ENCODE data around the gene ARMCX4. TPM values are rescaled to one million over a fixed set of nuclear protein-coding genes. Genes with fewer than 3 reads are reported as not detected.
"Not testable (repeated sequence)": the region's sequence is repeated elsewhere in the genome, so short reads cannot be mapped to it uniquely, and the experiment has no call there.

Gene ARMCX4
- total RNA-seq, 1 donor from 2014 or later, result 17.2 TPM

GRCh38 chrX:101483705-101484104 is 1.6 kb upstream of the ARMCX4 start:
- Histone ChIP-seq H3K9ac (ENCODE audit: low read depth in 1 of 3, low read length in 3 of 3) (no peak overlapping the region), H3K4me3 (ENCODE audit: low read length in 3 of 3) (no peak overlapping the region), H3K36me3 (ENCODE audit: control insufficient read depth in 3 of 3, insufficient read depth in 3 of 3, low read length in 3 of 3) (peaks cover 0 to 3% (median 2%) of the 10 kb centered on the region in 3 donors), H3K27me3 (ENCODE audit: control insufficient read depth in 3 of 3, insufficient read depth in 3 of 3, low read length in 3 of 3) (no peaks in the 10 kb centered on the region), H3K4me1 (ENCODE audit: control insufficient read depth in 3 of 3, insufficient read depth in 3 of 3, low read length in 3 of 3) (peaks cover 2 to 7% (median 3%) of the 10 kb centered on the region in 3 donors), H3K9me3 (ENCODE audit: control insufficient read depth in 3 of 3, low read length in 3 of 3) (no peaks in the 10 kb centered on the region), H3K27ac (ENCODE audit: low read depth, low read length) (peak overlapping the region; percentile 65)

GRCh38 chrX:101484135-101484534 is 1.1 kb upstream of the ARMCX4 start:
- Histone ChIP-seq H3K4me3 (ENCODE audit: low read length in 3 of 3) (no peak overlapping the region), H3K9me3 (ENCODE audit: control insufficient read depth in 3 of 3, low read length in 3 of 3) (no peaks in the 10 kb centered on the region), H3K4me1 (ENCODE audit: control insufficient read depth in 3 of 3, insufficient read depth in 3 of 3, low read length in 3 of 3) (peaks cover 2 to 7% (median 3%) of the 10 kb centered on the region in 3 donors), H3K27ac (ENCODE audit: low read depth, low read length) (peak overlapping the region; percentile 65), H3K9ac (ENCODE audit: low read depth in 1 of 3, low read length in 3 of 3) (no peak overlapping the region), H3K27me3 (ENCODE audit: control insufficient read depth in 3 of 3, insufficient read depth in 3 of 3, low read length in 3 of 3) (no peaks in the 10 kb centered on the region), H3K36me3 (ENCODE audit: control insufficient read depth in 3 of 3, insufficient read depth in 3 of 3, low read length in 3 of 3) (peaks cover 0 to 3% (median 2%) of the 10 kb centered on the region in 3 donors)

- Histone ChIP-seq H3K36me3 (ENCODE audit: control insufficient read depth in 3 of 3, insufficient read depth in 3 of 3, low read length in 3 of 3) (peaks cover 0 to 3% (median 2%) of the 10 kb centered on the region in 3 donors), H3K4me1 (ENCODE audit: control insufficient read depth in 3 of 3, insufficient read depth in 3 of 3, low read length in 3 of 3) (peaks cover 2 to 24% (median 8%) of the 10 kb centered on the region in 3 donors), H3K27ac (ENCODE audit: low read depth, low read length) (no peak overlapping the region), H3K9ac (ENCODE audit: low read depth in 1 of 3, low read length in 3 of 3) (no peak overlapping the region), H3K27me3 (ENCODE audit: control insufficient read depth in 3 of 3, insufficient read depth in 3 of 3, low read length in 3 of 3) (no peaks in the 10 kb centered on the region), H3K4me3 (ENCODE audit: low read length in 3 of 3) (no peak overlapping the region), H3K9me3 (ENCODE audit: control insufficient read depth in 3 of 3, low read length in 3 of 3) (no peaks in the 10 kb centered on the region)
Measured at GRCh38 chrX:101488796-101489195, 3.5 kb downstream of the ARMCX4 start.

GRCh38 chrX:101491943-101492342 is 6.7 kb downstream of the ARMCX4 start:
- no peaks in the 10 kb centered on the region for H3K27me3 ChIP-seq (ENCODE audit: control insufficient read depth in 3 of 3, insufficient read depth in 3 of 3, low read length in 3 of 3)

GRCh38 chrX:101493225-101493624 is 8.0 kb downstream of the ARMCX4 start:
- no peaks in the 10 kb centered on the region for H3K27me3 ChIP-seq (ENCODE audit: control insufficient read depth in 3 of 3, insufficient read depth in 3 of 3, low read length in 3 of 3)
- H3K36me3 ChIP-seq (ENCODE audit: control insufficient read depth in 3 of 3, insufficient read depth in 3 of 3, low read length in 3 of 3), result peaks cover 0 to 2% (median 0%) of the 10 kb centered on the region in 3 donors
- H3K9me3 ChIP-seq (ENCODE audit: control insufficient read depth in 3 of 3, low read length in 3 of 3), result no peaks in the 10 kb centered on the region
- H3K4me1 ChIP-seq (ENCODE audit: control insufficient read depth in 3 of 3, insufficient read depth in 3 of 3, low read length in 3 of 3), result peaks cover 0 to 22% (median 6%) of the 10 kb centered on the region in 3 donors
- no peak overlapping the region for H3K4me3 ChIP-seq (ENCODE audit: low read length in 3 of 3)
- no peak overlapping the region for H3K27ac ChIP-seq (ENCODE audit: low read depth, low read length)
- no peak overlapping the region for H3K9ac ChIP-seq (ENCODE audit: low read depth in 1 of 3, low read length in 3 of 3)

More at GRCh38 chrX:101491943-101492342, 6.7 kb downstream of the ARMCX4 start:
- Histone ChIP-seq H3K27ac (ENCODE audit: low read depth, low read length) (no peak overlapping the region), H3K9ac (ENCODE audit: low read depth in 1 of 3, low read length in 3 of 3) (no peak overlapping the region), H3K4me3 (ENCODE audit: low read length in 3 of 3) (no peak overlapping the region), H3K36me3 (ENCODE audit: control insufficient read depth in 3 of 3, insufficient read depth in 3 of 3, low read length in 3 of 3) (peaks cover 0 to 3% (median 2%) of the 10 kb centered on the region in 3 donors), H3K9me3 (ENCODE audit: control insufficient read depth in 3 of 3, low read length in 3 of 3) (no peaks in the 10 kb centered on the region), H3K4me1 (ENCODE audit: control insufficient read depth in 3 of 3, insufficient read depth in 3 of 3, low read length in 3 of 3) (peaks cover 0 to 22% (median 6%) of the 10 kb centered on the region in 3 donors)

GRCh38 chrX:101502929-101503328 is 17.7 kb downstream of the ARMCX4 start:
- not testable (repeated sequence) for H3K36me3 ChIP-seq (ENCODE audit: control insufficient read depth in 3 of 3, insufficient read depth in 3 of 3, low read length in 3 of 3); H3K9me3 ChIP-seq (ENCODE audit: control insufficient read depth in 3 of 3, low read length in 3 of 3); H3K4me3 ChIP-seq (ENCODE audit: low read length in 3 of 3); H3K4me1 ChIP-seq (ENCODE audit: control insufficient read depth in 3 of 3, insufficient read depth in 3 of 3, low read length in 3 of 3); H3K9ac ChIP-seq (ENCODE audit: low read depth in 1 of 3, low read length in 3 of 3); H3K27me3 ChIP-seq (ENCODE audit: control insufficient read depth in 3 of 3, insufficient read depth in 3 of 3, low read length in 3 of 3); H3K27ac ChIP-seq (ENCODE audit: low read depth, low read length)

- H3K4me1 ChIP-seq (ENCODE audit: control insufficient read depth in 3 of 3, insufficient read depth in 3 of 3, low read length in 3 of 3), result no peaks in the 10 kb centered on the region
- peaks cover 0 to 2% (median 0%) of the 10 kb centered on the region in 3 donors for H3K27me3 ChIP-seq (ENCODE audit: control insufficient read depth in 3 of 3, insufficient read depth in 3 of 3, low read length in 3 of 3)
- peaks cover 0 to 6% (median 3%) of the 10 kb centered on the region in 3 donors for H3K36me3 ChIP-seq (ENCODE audit: control insufficient read depth in 3 of 3, insufficient read depth in 3 of 3, low read length in 3 of 3)
- H3K27ac ChIP-seq (ENCODE audit: low read depth, low read length), result no peak overlapping the region
- H3K9ac ChIP-seq (ENCODE audit: low read depth in 1 of 3, low read length in 3 of 3), result no peak overlapping the region
- H3K9me3 ChIP-seq (ENCODE audit: control insufficient read depth in 3 of 3, low read length in 3 of 3), result no peaks in the 10 kb centered on the region
- H3K4me3 ChIP-seq (ENCODE audit: low read length in 3 of 3), result no peak overlapping the region
Measured at GRCh38 chrX:101507372-101507771, 22.1 kb downstream of the ARMCX4 start.

GRCh38 chrX:101507986-101508385 is 22.7 kb downstream of the ARMCX4 start:
- peaks cover 0 to 6% (median 3%) of the 10 kb centered on the region in 3 donors for H3K36me3 ChIP-seq (ENCODE audit: control insufficient read depth in 3 of 3, insufficient read depth in 3 of 3, low read length in 3 of 3)
- no peak overlapping the region for H3K9ac ChIP-seq (ENCODE audit: low read depth in 1 of 3, low read length in 3 of 3)

GRCh38 chrX:101530944-101531343 is 45.7 kb downstream of the ARMCX4 start:
- H3K9ac ChIP-seq (ENCODE audit: low read depth in 1 of 3, low read length in 3 of 3), result no peak overlapping the region
- no peaks in the 10 kb centered on the region for H3K27me3 ChIP-seq (ENCODE audit: control insufficient read depth in 3 of 3, insufficient read depth in 3 of 3, low read length in 3 of 3)
- H3K4me1 ChIP-seq (ENCODE audit: control insufficient read depth in 3 of 3, insufficient read depth in 3 of 3, low read length in 3 of 3), result no peaks in the 10 kb centered on the region
- H3K27ac ChIP-seq (ENCODE audit: low read depth, low read length), result no peak overlapping the region
- H3K36me3 ChIP-seq (ENCODE audit: control insufficient read depth in 3 of 3, insufficient read depth in 3 of 3, low read length in 3 of 3), result no peaks in the 10 kb centered on the region
- no peaks in the 10 kb centered on the region for H3K9me3 ChIP-seq (ENCODE audit: control insufficient read depth in 3 of 3, low read length in 3 of 3)
- no peak overlapping the region for H3K4me3 ChIP-seq (ENCODE audit: low read length in 3 of 3)

More at GRCh38 chrX:101507986-101508385, 22.7 kb downstream of the ARMCX4 start:
- Histone ChIP-seq H3K27ac (ENCODE audit: low read depth, low read length) (no peak overlapping the region), H3K4me3 (ENCODE audit: low read length in 3 of 3) (no peak overlapping the region), H3K27me3 (ENCODE audit: control insufficient read depth in 3 of 3, insufficient read depth in 3 of 3, low read length in 3 of 3) (peaks cover 0 to 2% (median 0%) of the 10 kb centered on the region in 3 donors), H3K9me3 (ENCODE audit: control insufficient read depth in 3 of 3, low read length in 3 of 3) (no peaks in the 10 kb centered on the region), H3K4me1 (ENCODE audit: control insufficient read depth in 3 of 3, insufficient read depth in 3 of 3, low read length in 3 of 3) (no peaks in the 10 kb centered on the region)
